AG04450 (cell line): ENCODE measurements around the gene SPTLC3. TPM values are rescaled to one million over a fixed set of nuclear protein-coding genes. Genes with fewer than 3 reads are reported as not detected.

ENCODE experiments used
- CTCF ChIA-PET: fragments of 300-600, 350-600 bp; formaldehyde crosslinking; extraction: SDS; loops from one replicate; lab custom pipeline; 2022; ENCODE audit warnings: antibody characterized with exemption, inconsistent platforms; lab: Charles Lee
- POLR2A ChIA-PET: fragments of 350-600 bp; formaldehyde crosslinking; extraction: SDS; loops from one replicate; lab custom pipeline; 2021; ENCODE audit warnings: antibody characterized with exemption, inconsistent platforms; lab: Yijun Ruan, JAX
- DNase-seq: peaks from one replicate; pipeline ENCODE4 v3.0.0-alpha.2; 2011; ENCODE audit warnings: low read depth, low spot score
- H3K27ac ChIP-seq: one replicate; pipeline ENCODE4 v1.5.1; 2012; ENCODE audit warnings: low read depth, low read length, control low read depth
- H3K27me3 ChIP-seq: one replicate; pipeline ENCODE4 v1.6.0; 2012; ENCODE audit warnings: low read length; ENCODE audit not compliant: control insufficient read depth, insufficient read depth
- H3K4me3 ChIP-seq: 2 replicates; pipeline ENCODE4 v1.5.1; 2011; ENCODE audit warnings: mild to moderate bottlenecking, low read depth, low read length, control low read depth
- H3K9me3 ChIP-seq: 2 replicates; pipeline ENCODE4 v1.5.1; 2012; ENCODE audit warnings: low read length; ENCODE audit not compliant: control insufficient read depth, insufficient read depth
- CTCF ChIP-seq: IDR thresholded peaks from 2 replicates; pipeline ENCODE4 v1.5.1; 2011; ENCODE audit warnings: low read depth, low read length, control low read depth, inconsistent platforms
- polyA plus RNA-seq: library from polyadenylated mRNA; depleted of rRNA; stranded (reverse); fragments of >200 nt; gene quantifications from 2 replicates; pipeline ENCODE4 v1.2.3, GENCODE V29; 2011

Gene SPTLC3
- polyA plus RNA-seq, 1 experiment: 2.8 TPM

- ChIA-PET CTCF (no interaction called here), POLR2A (no interaction called here)
Observed at GRCh38 chr20:13025181-13025580, 16.4 kb downstream of the SPTLC3 start.

GRCh38 chr20:13028001-13028400 lies 19.2 kb downstream of the SPTLC3 start:
- CTCF ChIA-PET: interaction anchor here (0.5 to 0.8 kb wide), 2 partner anchors 38 to 103 kb away, joined by 3 to 4 read pairs; no protein-coding TSS in a partner anchor
- POLR2A ChIA-PET: no interaction called here
- H3K27me3 ChIP-seq: no peaks in the 10 kb centered on the region
- DNase-seq: no peak
- no peaks in the 10 kb centered on the region for H3K9me3 ChIP-seq
- H3K4me3 ChIP-seq: no peak overlapping the region
- H3K27ac ChIP-seq: no peak overlapping the region
- no peak for TF ChIP-seq CTCF

More at GRCh38 chr20:13025181-13025580, 16.4 kb downstream of the SPTLC3 start:
- DNase-seq: no peak
- H3K4me3 ChIP-seq: no peak overlapping the region
- H3K27me3 ChIP-seq: no peaks in the 10 kb centered on the region
- H3K27ac ChIP-seq: no peak overlapping the region
- TF ChIP-seq CTCF: no peak
- H3K9me3 ChIP-seq: no peaks in the 10 kb centered on the region

- no peaks in the 10 kb centered on the region for H3K9me3 ChIP-seq
- H3K27ac ChIP-seq: no peak overlapping the region
- CTCF ChIA-PET: interaction anchor here (0.5 kb wide), 1 partner anchor 37 kb away, joined by 4 read pairs; no protein-coding TSS in a partner anchor
- TF ChIP-seq CTCF: no peak
- no peak for DNase-seq
- no peak overlapping the region for H3K4me3 ChIP-seq
- H3K27me3 ChIP-seq: no peaks in the 10 kb centered on the region
- POLR2A ChIA-PET: no interaction called here
Observed at GRCh38 chr20:13028673-13029072, 19.9 kb downstream of the SPTLC3 start.

GRCh38 chr20:13029687-13030375 lies 21.1 kb downstream of the SPTLC3 start:
- no peaks in the 10 kb centered on the region for H3K9me3 ChIP-seq
- no peak for TF ChIP-seq CTCF
- H3K27me3 ChIP-seq: no peaks in the 10 kb centered on the region
- POLR2A ChIA-PET: no interaction called here
- H3K27ac ChIP-seq: no peak overlapping the region
- peak; percentile 51 for DNase-seq
- CTCF ChIA-PET: interaction anchor here (0.9 to 1.6 kb wide), 3 partner anchors 60 to 90 kb away, joined by 3 to 5 read pairs (median 3); no protein-coding TSS in a partner anchor
- no peak overlapping the region for H3K4me3 ChIP-seq

- H3K27ac ChIP-seq: no peak overlapping the region
- no peak for DNase-seq
- no peak for TF ChIP-seq CTCF
- H3K4me3 ChIP-seq: no peak overlapping the region
- no peaks in the 10 kb centered on the region for H3K9me3 ChIP-seq
- ChIA-PET CTCF (no interaction called here), POLR2A (no interaction called here)
- H3K27me3 ChIP-seq: no peaks in the 10 kb centered on the region
Observed at GRCh38 chr20:13031751-13032150, 23.0 kb downstream of the SPTLC3 start.
